HG03442 (cell line): ENCODE data around the gene NAGS.
"Not testable (repeated sequence)": the region's sequence is repeated elsewhere in the genome, so short reads cannot be mapped to it uniquely, and the experiment has no call there.

Experiments
- ATAC-seq: cut with Tn5 transposase; IDR thresholded peaks from one replicate; pipeline ENCODE4 v1.9.1; 2021; ENCODE audit warnings: mild to moderate bottlenecking, moderate library complexity; ENCODE audit not compliant: unreplicated experiment

NAGS gene

GRCh38 chr17:44038604-44039011, 34.2 kb downstream of the NAGS start:
- ATAC-seq = no peak

GRCh38 chr17:44039829-44040635, 35.6 kb downstream of the NAGS start:
- ATAC-seq = no peak

- no peak for ATAC-seq
Measured at GRCh38 chr17:44043272-44043696, 38.9 kb downstream of the NAGS start.

GRCh38 chr17:44044071-44044470, 39.6 kb downstream of the NAGS start:
- no peak for ATAC-seq

GRCh38 chr17:44045486-44045885, 41.1 kb downstream of the NAGS start:
- ATAC-seq = no peak

- not testable (repeated sequence) for ATAC-seq
Measured at GRCh38 chr17:44046893-44047292, 42.5 kb downstream of the NAGS start.

- no peak for ATAC-seq
Measured at GRCh38 chr17:44049294-44050060, 45.1 kb downstream of the NAGS start.

- ATAC-seq = no peak
Measured at GRCh38 chr17:44053125-44053872, 48.9 kb downstream of the NAGS start.
